ENCODE data around the gene ADPRHL1.
A peak's percentile ranks its signal among the peaks of the same experiment; 100 is the strongest.

Gene ADPRHL1

GRCh38 chr13:113426591-113426986 is 26.7 kb downstream of the ADPRHL1 start:
- Histone ChIP-seq H3K4me2 (peak overlapping the region; percentile 76), H3K9ac (peak overlapping the region; percentile 14; the same call in 1 of the 2 replicates), H2AFZ (ENCODE audit: low read depth) (peak overlapping the region; percentile 34; the same call in 1 of the 2 replicates), H3K4me3 (IDR thresholded peaks at IDR 0.05; ENCODE audit: insufficient read depth, low read depth, low read length) (no peak overlapping the region), H3K79me2 (ENCODE audit: insufficient read depth, low read depth) (no peaks in the 10 kb centered on the region), H3K27me3 (ENCODE audit: insufficient read depth, low read depth) (no peaks in the 10 kb centered on the region; the same call in 1 of the 2 replicates), H3K4me1 (ENCODE audit: low read depth, poor library complexity, severe bottlenecking) (peaks cover 17% of the 10 kb centered on the region), H3K27ac (no peak overlapping the region; the same call in 1 of the 2 replicates), H4K20me1 (ENCODE audit: insufficient read depth) (no peaks in the 10 kb centered on the region), H3K36me3 (ENCODE audit: insufficient read depth) (no peaks in the 10 kb centered on the region)
- TF ChIP-seq CTCF (conservative IDR thresholded peaks at IDR 0.05; ENCODE audit: low read depth, low read length) = no peak

DNA sequence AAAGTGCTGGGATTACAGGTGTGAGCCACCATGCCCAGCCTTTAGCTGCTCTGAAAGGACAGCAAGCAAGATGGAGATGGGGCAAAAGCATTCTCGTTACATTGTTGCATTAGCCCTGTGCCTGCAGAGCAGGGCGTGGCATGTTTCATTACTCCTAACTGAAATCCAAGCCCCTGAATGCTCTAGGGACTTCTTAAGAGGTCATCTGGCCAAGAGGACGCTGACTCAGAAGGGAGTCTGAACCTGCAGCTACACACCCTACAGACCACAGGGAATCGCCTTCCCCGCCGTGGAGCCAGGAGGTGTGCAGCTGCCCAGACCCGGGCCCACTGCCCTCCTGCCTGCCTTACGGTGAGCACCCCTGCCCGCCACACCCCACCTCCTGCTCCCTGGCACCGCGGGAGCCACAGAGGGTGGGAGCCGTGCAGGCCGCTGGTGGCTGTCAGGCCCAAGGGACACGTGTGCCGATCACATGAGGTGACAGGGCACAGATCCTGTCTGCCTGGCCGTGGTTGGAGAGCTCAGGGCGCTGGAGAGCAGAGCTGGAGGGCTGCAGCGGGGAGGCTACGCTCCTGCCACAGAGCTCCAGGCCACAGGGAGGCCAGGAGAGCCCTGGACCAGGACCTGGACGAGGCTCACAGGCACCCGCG is 27.2 kb downstream of the ADPRHL1 start:
- Histone ChIP-seq H3K27ac (no peak overlapping the region; the same call in 1 of the 2 replicates), H3K79me2 (ENCODE audit: insufficient read depth, low read depth) (no peaks in the 10 kb centered on the region), H3K4me2 (peak overlapping the region; percentile 76), H3K4me3 (IDR thresholded peaks at IDR 0.05; ENCODE audit: insufficient read depth, low read depth, low read length) (no peak overlapping the region), H4K20me1 (ENCODE audit: insufficient read depth) (no peaks in the 10 kb centered on the region), H3K27me3 (ENCODE audit: insufficient read depth, low read depth) (no peaks in the 10 kb centered on the region; the same call in 1 of the 2 replicates), H2AFZ (ENCODE audit: low read depth) (peak overlapping the region; percentile 34; the same call in 1 of the 2 replicates), H3K36me3 (ENCODE audit: insufficient read depth) (no peaks in the 10 kb centered on the region), H3K4me1 (ENCODE audit: low read depth, poor library complexity, severe bottlenecking) (peaks cover 17% of the 10 kb centered on the region), H3K9ac (peak overlapping the region; percentile 14; the same call in 1 of the 2 replicates)
- TF ChIP-seq CTCF (conservative IDR thresholded peaks at IDR 0.05; ENCODE audit: low read depth, low read length) = no peak

GRCh38 chr13:113423520-113424163 is 29.6 kb downstream of the ADPRHL1 start:
- no peak for TF ChIP-seq CTCF (conservative IDR thresholded peaks at IDR 0.05; ENCODE audit: low read depth, low read length)
- Histone ChIP-seq H3K27ac (no peak overlapping the region), H3K9ac (no peak overlapping the region), H3K79me2 (ENCODE audit: insufficient read depth, low read depth) (no peaks in the 10 kb centered on the region), H3K4me2 (no peak overlapping the region), H4K20me1 (ENCODE audit: insufficient read depth) (no peaks in the 10 kb centered on the region), H3K27me3 (ENCODE audit: insufficient read depth, low read depth) (no peaks in the 10 kb centered on the region; the same call in 1 of the 2 replicates), H3K4me1 (ENCODE audit: low read depth, poor library complexity, severe bottlenecking) (peaks cover 17% of the 10 kb centered on the region), H3K36me3 (ENCODE audit: insufficient read depth) (no peaks in the 10 kb centered on the region), H2AFZ (ENCODE audit: low read depth) (no peak overlapping the region), H3K4me3 (IDR thresholded peaks at IDR 0.05; ENCODE audit: insufficient read depth, low read depth, low read length) (no peak overlapping the region)

GRCh38 chr13:113422807-113423519 is 30.3 kb downstream of the ADPRHL1 start:
- H3K9ac ChIP-seq = no peak overlapping the region
- no peak overlapping the region for H2AFZ ChIP-seq (ENCODE audit: low read depth)
- H3K4me1 ChIP-seq (ENCODE audit: low read depth, poor library complexity, severe bottlenecking) = peaks cover 17% of the 10 kb centered on the region
- H3K4me3 ChIP-seq (IDR thresholded peaks at IDR 0.05; ENCODE audit: insufficient read depth, low read depth, low read length) = no peak overlapping the region
- H3K27me3 ChIP-seq (ENCODE audit: insufficient read depth, low read depth) = no peaks in the 10 kb centered on the region; the same call in 1 of the 2 replicates
- no peaks in the 10 kb centered on the region for H4K20me1 ChIP-seq (ENCODE audit: insufficient read depth)
- H3K27ac ChIP-seq = no peak overlapping the region
- TF ChIP-seq CTCF (conservative IDR thresholded peaks at IDR 0.05; ENCODE audit: low read depth, low read length) = no peak
- H3K4me2 ChIP-seq = no peak overlapping the region
- H3K79me2 ChIP-seq (ENCODE audit: insufficient read depth, low read depth) = no peaks in the 10 kb centered on the region
- no peaks in the 10 kb centered on the region for H3K36me3 ChIP-seq (ENCODE audit: insufficient read depth)

Measured in KMS-11 (cell line).